HEK293T (cell line): Measurements from ENCODE around the gene SLC25A34.

Source experiments
- BHLHE40 ChIP-seq: fragments of 450-650 bp; IDR thresholded peaks from 2 replicates; pipeline ENCODE4 v1.6.1; 2016; ENCODE audit warnings: mild to moderate bottlenecking, moderate library complexity, borderline replicate concordance
- CTBP1 ChIP-seq: fragments of 450-650 bp; IDR thresholded peaks from 2 replicates; pipeline ENCODE4 v1.6.1; 2016; ENCODE audit warnings: borderline replicate concordance
- ELF4 ChIP-seq: fragments of 450-650 bp; IDR thresholded peaks from 2 replicates; pipeline ENCODE4 v1.6.1; 2017; ENCODE audit warnings: antibody characterized with exemption
- FOXA1 ChIP-seq: fragments of 450-650 bp; IDR thresholded peaks from 2 replicates; pipeline ENCODE4 v1.6.1; 2016; ENCODE audit warnings: mild to moderate bottlenecking
- FOXK2 ChIP-seq: fragments of 450-650 bp; IDR thresholded peaks from 2 replicates; pipeline ENCODE4 v1.6.1; 2016; ENCODE audit warnings: mild to moderate bottlenecking
- FOXM1 ChIP-seq: fragments of 450-650 bp; IDR thresholded peaks from 2 replicates; pipeline ENCODE4 v1.6.1; 2017; ENCODE audit warnings: mild to moderate bottlenecking, borderline replicate concordance
- HDGF ChIP-seq: fragments of 450-650 bp; IDR thresholded peaks from 2 replicates; pipeline ENCODE4 v1.6.1; 2017; ENCODE audit warnings: antibody characterized with exemption, borderline replicate concordance
- L3MBTL2 ChIP-seq: fragments of 450-650 bp; conservative IDR thresholded peaks from 2 replicates; pipeline ENCODE4 v1.6.1; 2016; ENCODE audit warnings: mild to moderate bottlenecking
- LEF1 ChIP-seq: fragments of 450-650 bp; IDR thresholded peaks from 2 replicates; pipeline ENCODE4 v1.6.1; 2017; ENCODE audit warnings: mild to moderate bottlenecking, borderline replicate concordance
- TARDBP ChIP-seq: fragments of 450-650 bp; IDR thresholded peaks from 2 replicates; pipeline ENCODE4 v1.6.1; 2016
- ZNF384 ChIP-seq: fragments of 450-650 bp; IDR thresholded peaks from 2 replicates; pipeline ENCODE4 v1.6.1; 2016

DNA sequence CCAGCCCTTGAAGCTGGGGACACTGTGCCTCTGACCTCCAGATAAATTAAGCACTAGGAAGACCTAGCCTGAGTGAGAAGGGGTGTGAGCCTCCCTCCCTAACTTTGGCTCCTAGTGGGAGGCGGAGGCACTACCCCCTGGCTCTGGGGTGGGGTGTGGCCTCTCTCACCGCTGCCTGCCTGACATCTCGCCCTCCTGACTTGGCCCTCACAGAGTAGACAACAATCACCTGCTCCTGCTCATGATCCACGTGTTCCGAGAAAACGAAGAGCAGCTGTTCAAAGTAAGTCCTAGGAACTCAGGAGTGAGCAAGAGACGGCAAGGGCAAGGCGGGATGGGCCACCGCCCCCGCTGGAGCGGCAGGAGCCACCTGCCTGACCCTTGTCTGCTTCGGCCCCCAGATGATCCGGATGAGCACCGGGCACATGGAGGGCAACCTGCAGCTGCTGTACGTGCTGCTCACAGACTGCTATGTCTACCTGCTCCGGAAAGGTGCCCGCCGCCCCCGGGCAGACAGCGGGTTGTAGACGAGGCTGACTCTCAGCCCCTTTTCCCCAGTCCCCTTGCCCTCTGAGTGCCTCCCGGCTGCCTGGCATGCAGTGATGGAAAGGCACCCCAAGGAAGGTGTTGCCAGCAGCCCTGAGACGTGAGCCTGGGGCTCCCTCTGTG is 8.1 kb upstream of the SLC25A34 start:
- TF ChIP-seq ELF4 (no peak), FOXM1 (no peak), LEF1 (no peak), FOXA1 (no peak), TARDBP (no peak), FOXK2 (no peak), BHLHE40 (no peak), HDGF (no peak), L3MBTL2 (no peak), CTBP1 (no peak), ZNF384 (no peak)
